Mesendoderm (in vitro differentiated cells): Measurements from ENCODE around the gene SAC3D1.
A peak's percentile ranks its signal among the peaks of the same experiment; 100 is the strongest.

ENCODE experiments used
- DNase-seq: peaks from one replicate; pipeline ENCODE4 v3.0.0; 2013
- H2AK5ac ChIP-seq: 2 replicates; pipeline ENCODE4 v1.6.1; 2013; ENCODE audit warnings: low read length, inconsistent platforms
- H2BK120ac ChIP-seq: 2 replicates; pipeline ENCODE4 v1.6.1; 2013; ENCODE audit warnings: low read depth, mild to moderate bottlenecking, low read length, moderate library complexity, mixed read lengths
- H2BK15ac ChIP-seq: replicated peaks from 2 replicates; pipeline ENCODE4 v1.6.1; 2013; ENCODE audit warnings: low read depth, mild to moderate bottlenecking, moderate library complexity
- H2BK5ac ChIP-seq: 2 replicates; pipeline ENCODE4 v1.6.1; 2013; ENCODE audit warnings: low read length, inconsistent platforms
- H3K18ac ChIP-seq: 2 replicates; pipeline ENCODE4 v1.6.1; 2013; ENCODE audit warnings: mild to moderate bottlenecking, low read length, mixed read lengths
- H3K23ac ChIP-seq: one replicate; pipeline ENCODE4 v1.6.1; 2013; ENCODE audit warnings: low read length
- H3K27ac ChIP-seq: 2 replicates; pipeline ENCODE4 v1.5.1; 2013; ENCODE audit warnings: low read depth, mild to moderate bottlenecking, inconsistent platforms, low read length, moderate library complexity
- H3K27me3 ChIP-seq: 2 replicates; pipeline ENCODE4 v1.6.1; 2013; ENCODE audit warnings: low read length, control low read depth, mild to moderate bottlenecking, inconsistent platforms; ENCODE audit not compliant: insufficient read depth, poor library complexity
- H3K36me3 ChIP-seq: 2 replicates; pipeline ENCODE4 v1.6.1; 2013; ENCODE audit warnings: low read length, inconsistent platforms; ENCODE audit not compliant: control insufficient read depth, insufficient read depth
- H3K4ac ChIP-seq: one replicate; pipeline ENCODE4 v1.6.1; 2013; ENCODE audit warnings: low read depth, mild to moderate bottlenecking, low read length, moderate library complexity
- H3K4me1 ChIP-seq: 2 replicates; pipeline ENCODE4 v1.6.1; 2013; ENCODE audit warnings: low read depth, low read length, inconsistent platforms; ENCODE audit not compliant: control insufficient read depth
- H3K4me2 ChIP-seq: 2 replicates; pipeline ENCODE4 v1.6.1; 2013; ENCODE audit warnings: low read length
- H3K4me3 ChIP-seq: 2 replicates; pipeline ENCODE4 v1.5.1; 2013; ENCODE audit warnings: mild to moderate bottlenecking, low read length
- H3K56ac ChIP-seq: one replicate; pipeline ENCODE4 v1.6.1; 2013; ENCODE audit warnings: low read length
- H3K79me1 ChIP-seq: 2 replicates; pipeline ENCODE4 v1.6.1; 2013; ENCODE audit warnings: low read length, inconsistent platforms
- H3K79me2 ChIP-seq: 2 replicates; pipeline ENCODE4 v1.6.1; 2013; ENCODE audit warnings: mild to moderate bottlenecking, low read length; ENCODE audit not compliant: control insufficient read depth, insufficient read depth
- H3K9ac ChIP-seq: 2 replicates; pipeline ENCODE4 v1.6.1; 2013; ENCODE audit warnings: low read length, inconsistent platforms
- H4K5ac ChIP-seq: one replicate; pipeline ENCODE4 v1.6.1; 2013; ENCODE audit warnings: low read length
- H4K8ac ChIP-seq: one replicate; pipeline ENCODE4 v1.6.1; 2013; ENCODE audit warnings: low read depth, mild to moderate bottlenecking, control low read depth, low read length, moderate library complexity
- WGBS: extraction: QIAGEN DNeasy Blood & Tissue Kit; methylation state at CpG from one replicate; pipeline ENCODE4 v1.1.7; 2013; ENCODE audit warnings: low lambda C conversion rate, missing lambda C conversion rate; ENCODE audit not compliant: insufficient coverage; ENCODE audit errors: extremely low coverage; 5-methylcytosine and 5-hydroxymethylcytosine counted together

SAC3D1 gene

GRCh38 chr11:65058419-65059054 is 17.5 kb downstream of the SAC3D1 start, which contains the start of gene NAALADL1:
Gene NAALADL1, minus strand, starts transcription at chr11:65058553. Its CDS starts 32 bp downstream, at chr11:65058521.
- Histone ChIP-seq H3K27me3 (no peaks in the 10 kb centered on the region), H3K79me1 (no peaks in the 10 kb centered on the region), H3K23ac (no peak within 1 kb of the TSS), H4K8ac (no peak within 1 kb of the TSS), H4K5ac (no peak within 1 kb of the TSS), H3K56ac (no peak within 1 kb of the TSS), H2BK5ac (no peak within 1 kb of the TSS), H3K4me2 (no peak within 1 kb of the TSS), H3K27ac (no peak within 1 kb of the TSS), H2BK15ac (no peak within 1 kb of the TSS), H2BK120ac (no peak within 1 kb of the TSS), H3K4me3 (no peak within 1 kb of the TSS), H2AK5ac (no peak within 1 kb of the TSS), H3K79me2 (no peaks in the 10 kb centered on the region), H3K4me1 (no peaks in the 10 kb centered on the region), H3K4ac (no peak within 1 kb of the TSS), H3K36me3 (no peaks in the 10 kb centered on the region), H3K9ac (no peak within 1 kb of the TSS), H3K18ac (no peak within 1 kb of the TSS)
- no peak for DNase-seq
- no CpG with 5 or more reads among the region's 8 CpGs for WGBS

GRCh38 chr11:65059523-65059922 is 18.5 kb downstream of the SAC3D1 start:
- H4K8ac ChIP-seq, result no peak overlapping the region
- no peak overlapping the region for H3K4ac ChIP-seq
- WGBS, result no CpG with 5 or more reads among the region's 3 CpGs
- no peak overlapping the region for H3K4me3 ChIP-seq
- H3K27ac ChIP-seq, result no peak overlapping the region
- H2BK15ac ChIP-seq, result no peak overlapping the region
- H4K5ac ChIP-seq, result no peak overlapping the region
- H2BK120ac ChIP-seq, result no peak overlapping the region
- no peak overlapping the region for H2BK5ac ChIP-seq
- no peak overlapping the region for H3K23ac ChIP-seq
- DNase-seq, result no peak
- no peak overlapping the region for H2AK5ac ChIP-seq
- H3K56ac ChIP-seq, result no peak overlapping the region
- no peak overlapping the region for H3K9ac ChIP-seq
- H3K79me1 ChIP-seq, result no peaks in the 10 kb centered on the region
- no peaks in the 10 kb centered on the region for H3K36me3 ChIP-seq
- H3K27me3 ChIP-seq, result no peaks in the 10 kb centered on the region
- H3K4me2 ChIP-seq, result no peak overlapping the region
- H3K79me2 ChIP-seq, result no peaks in the 10 kb centered on the region
- no peak overlapping the region for H3K18ac ChIP-seq
- H3K4me1 ChIP-seq, result no peaks in the 10 kb centered on the region

GRCh38 chr11:65059959-65060824 is 19.2 kb downstream of the SAC3D1 start:
- no peak overlapping the region for H2BK120ac ChIP-seq
- no peak overlapping the region for H2AK5ac ChIP-seq
- no peak overlapping the region for H4K5ac ChIP-seq
- H4K8ac ChIP-seq, result no peak overlapping the region
- H3K36me3 ChIP-seq, result no peaks in the 10 kb centered on the region
- H3K4me2 ChIP-seq, result no peak overlapping the region
- no peak overlapping the region for H3K9ac ChIP-seq
- no CpG with 5 or more reads among the region's 10 CpGs for WGBS
- no peak overlapping the region for H2BK5ac ChIP-seq
- no peak overlapping the region for H3K4me3 ChIP-seq
- H3K79me2 ChIP-seq, result no peaks in the 10 kb centered on the region
- no peak for DNase-seq
- H3K18ac ChIP-seq, result no peak overlapping the region
- H2BK15ac ChIP-seq, result no peak overlapping the region
- H3K27me3 ChIP-seq, result no peaks in the 10 kb centered on the region
- no peak overlapping the region for H3K4ac ChIP-seq
- no peak overlapping the region for H3K27ac ChIP-seq
- H3K79me1 ChIP-seq, result no peaks in the 10 kb centered on the region
- no peak overlapping the region for H3K23ac ChIP-seq
- no peak overlapping the region for H3K56ac ChIP-seq
- no peaks in the 10 kb centered on the region for H3K4me1 ChIP-seq

GRCh38 chr11:65060913-65061408 is 20.0 kb downstream of the SAC3D1 start:
- Histone ChIP-seq H3K79me2 (no peaks in the 10 kb centered on the region), H3K23ac (no peak overlapping the region), H3K4me3 (no peak overlapping the region), H3K27me3 (no peaks in the 10 kb centered on the region), H3K27ac (no peak overlapping the region), H3K9ac (no peak overlapping the region), H4K8ac (no peak overlapping the region), H3K4ac (no peak overlapping the region), H3K4me1 (no peaks in the 10 kb centered on the region), H2AK5ac (no peak overlapping the region), H2BK5ac (no peak overlapping the region), H3K18ac (no peak overlapping the region), H3K4me2 (no peak overlapping the region), H3K56ac (no peak overlapping the region), H3K79me1 (no peaks in the 10 kb centered on the region), H2BK15ac (no peak overlapping the region), H2BK120ac (no peak overlapping the region), H3K36me3 (no peaks in the 10 kb centered on the region), H4K5ac (no peak overlapping the region)
- DNase-seq, result peak; percentile 63
- no CpG with 5 or more reads among the region's 9 CpGs for WGBS

GRCh38 chr11:65063532-65063931 is 22.5 kb downstream of the SAC3D1 start:
- Histone ChIP-seq H3K4me3 (no peak overlapping the region), H2AK5ac (no peak overlapping the region), H3K4ac (no peak overlapping the region), H3K9ac (no peak overlapping the region), H2BK5ac (no peak overlapping the region), H3K36me3 (no peaks in the 10 kb centered on the region), H2BK120ac (no peak overlapping the region), H3K4me1 (no peaks in the 10 kb centered on the region), H3K23ac (no peak overlapping the region), H3K27me3 (no peaks in the 10 kb centered on the region), H2BK15ac (no peak overlapping the region), H3K27ac (no peak overlapping the region), H3K79me1 (no peaks in the 10 kb centered on the region), H3K56ac (no peak overlapping the region), H3K4me2 (no peak overlapping the region), H4K5ac (no peak overlapping the region), H3K18ac (no peak overlapping the region), H3K79me2 (no peaks in the 10 kb centered on the region), H4K8ac (no peak overlapping the region)
- no peak for DNase-seq
- no CpG with 5 or more reads among the region's 3 CpGs for WGBS
